GM23248 (cell line): ENCODE data around the gene RIN2. TPM values are rescaled to one million over a fixed set of nuclear protein-coding genes. Genes with fewer than 3 reads are reported as not detected.

ENCODE experiments used
- DNase-seq: peaks from one replicate; pipeline ENCODE4 v3.0.0-alpha.2; 2015
- H2AFZ ChIP-seq: fragments of 200-600 bp; sonication (generic); 2 replicates; pipeline ENCODE4 v1.6.1; 2016; ENCODE audit warnings: antibody characterized with exemption
- H3F3A ChIP-seq: fragments of 200-600 bp; sonication (generic); 2 replicates; pipeline ENCODE4 v1.6.1; 2016; ENCODE audit warnings: mild to moderate bottlenecking, antibody characterized with exemption, mixed run types; ENCODE audit not compliant: insufficient read depth
- H3K27ac ChIP-seq: fragments of 200-600 bp; sonication (generic); 2 replicates; pipeline ENCODE4 v1.5.1; 2016; ENCODE audit warnings: mild to moderate bottlenecking
- H3K27me3 ChIP-seq: fragments of 200-600 bp; sonication (generic); replicated peaks from 2 replicates; pipeline ENCODE4 v1.6.1; 2016; ENCODE audit warnings: mild to moderate bottlenecking; ENCODE audit not compliant: insufficient read depth
- H3K36me3 ChIP-seq: fragments of 200-600 bp; sonication (generic); 2 replicates; pipeline ENCODE4 v1.6.1; 2016; ENCODE audit warnings: low read depth, mild to moderate bottlenecking
- H3K4me1 ChIP-seq: fragments of 200-600 bp; sonication (generic); 2 replicates; pipeline ENCODE4 v1.6.1; 2016; ENCODE audit warnings: mild to moderate bottlenecking; ENCODE audit not compliant: insufficient read depth
- H3K4me2 ChIP-seq: fragments of 200-600 bp; sonication (generic); one replicate; pipeline ENCODE4 v1.6.1; 2016; ENCODE audit warnings: mild to moderate bottlenecking; ENCODE audit not compliant: unreplicated experiment
- H3K4me3 ChIP-seq: fragments of 200-600 bp; sonication (generic); 2 replicates; pipeline ENCODE4 v1.5.1; 2016; ENCODE audit warnings: mild to moderate bottlenecking
- H3K79me2 ChIP-seq: fragments of 200-600 bp; sonication (generic); 2 replicates; pipeline ENCODE4 v1.6.1; 2016; ENCODE audit warnings: mild to moderate bottlenecking; ENCODE audit not compliant: insufficient read depth
- H3K9ac ChIP-seq: fragments of 200-600 bp; sonication (generic); 2 replicates; pipeline ENCODE4 v1.6.1; 2016; ENCODE audit warnings: mild to moderate bottlenecking
- H3K9me2 ChIP-seq: fragments of 200-600 bp; sonication (generic); 2 replicates; pipeline ENCODE4 v1.6.1; 2016; ENCODE audit warnings: mixed run types, mild to moderate bottlenecking, moderate library complexity; ENCODE audit not compliant: insufficient read depth
- H3K9me3 ChIP-seq: fragments of 200-600 bp; sonication (generic); one replicate; pipeline ENCODE4 v1.6.1; 2017; ENCODE audit warnings: low read depth
- H4K20me1 ChIP-seq: fragments of 200-600 bp; sonication (generic); 2 replicates; pipeline ENCODE4 v1.6.0; 2016; ENCODE audit not compliant: insufficient read depth
- EZH2 ChIP-seq: fragments of 200-600 bp; sonication (generic); IDR thresholded peaks from 2 replicates; pipeline ENCODE4 v1.6.1; 2018; ENCODE audit warnings: antibody characterized with exemption, mild to moderate bottlenecking; ENCODE audit not compliant: insufficient read depth, poor library complexity, severe bottlenecking
- EZH2phosphoT487 ChIP-seq: fragments of 200-600 bp; sonication (generic); IDR thresholded peaks from 2 replicates; pipeline ENCODE4 v1.6.1; 2018; ENCODE audit warnings: antibody characterized with exemption, moderate library complexity, mild to moderate bottlenecking, low read depth; ENCODE audit not compliant: insufficient read depth
- WGBS, 2 experiments: methylation state at CpG; one replicate each; pipeline ENCODE4 v1.1.6; 2015 to 2017; ENCODE audit warnings: low lambda C conversion rate in 2 of 2, low coverage in 1 of 2; ENCODE audit errors: missing lambda C conversion rate in 2 of 2; 5-methylcytosine and 5-hydroxymethylcytosine counted together
- in situ Hi-C: fragments of 300-500 bp; cut with MboI; formaldehyde crosslinking; loops from 2 replicates; pipeline ENCODE4 v1.15.0; 2020
- polyA plus RNA-seq: library from polyadenylated mRNA; unstranded; fragments of >200 nt; fragmentation: Nextera tagmentation; extraction: Ambion mirVana; gene quantifications from 2 replicates; pipeline ENCODE4 v1.2.1, GENCODE V29; 2016
- total RNA-seq: library from RNA; depleted of rRNA; stranded (reverse); fragments of >200 nt; shearing (Covaris generic); gene quantifications from 2 replicates; pipeline ENCODE4 v1.2.3, GENCODE V29; 2014

Gene RIN2
- total and polyA plus RNA-seq, 2 experiments from 2014 or later, result 45.3 to 48.0 TPM

GRCh38 chr20:19742974-19743639, 15.0 kb upstream of the RIN2 start:
- no peaks in the 10 kb centered on the region for H3K27me3 ChIP-seq
- H3K9me2 ChIP-seq, result no peaks in the 10 kb centered on the region
- H3K9ac ChIP-seq, result no peak overlapping the region
- in situ Hi-C loops, result no loop called here
- no peaks in the 10 kb centered on the region for H4K20me1 ChIP-seq
- no peaks in the 10 kb centered on the region for H3K36me3 ChIP-seq
- 78 to 79% methylated on average over 9 of the region's 9 CpGs for WGBS, 2 experiments
- no peak for TF ChIP-seq EZH2
- H2AFZ ChIP-seq, result no peak overlapping the region
- no peak for DNase-seq
- H3K9me3 ChIP-seq, result no peaks in the 10 kb centered on the region
- H3K4me2 ChIP-seq, result no peak overlapping the region
- H3F3A ChIP-seq, result no peaks in the 10 kb centered on the region; the same call in 1 of the 2 replicates
- no peak overlapping the region for H3K27ac ChIP-seq
- no peaks in the 10 kb centered on the region for H3K79me2 ChIP-seq
- no peaks in the 10 kb centered on the region for H3K4me1 ChIP-seq
- no peak overlapping the region for H3K4me3 ChIP-seq

- no peaks in the 10 kb centered on the region for H3K36me3 ChIP-seq
- in situ Hi-C loops, result no loop called here
- H3K27ac ChIP-seq, result no peak overlapping the region
- no peak overlapping the region for H2AFZ ChIP-seq
- H3K9ac ChIP-seq, result no peak overlapping the region
- TF ChIP-seq EZH2phosphoT487 (no peak), EZH2 (no peak)
- H3F3A ChIP-seq, result no peaks in the 10 kb centered on the region
- H3K4me1 ChIP-seq, result no peaks in the 10 kb centered on the region
- H3K9me2 ChIP-seq, result no peaks in the 10 kb centered on the region
- no peaks in the 10 kb centered on the region for H3K27me3 ChIP-seq
- no peaks in the 10 kb centered on the region for H4K20me1 ChIP-seq
- no peaks in the 10 kb centered on the region for H3K79me2 ChIP-seq
- H3K9me3 ChIP-seq, result no peaks in the 10 kb centered on the region
- 63 to 75% methylated on average over 1 of the region's 1 CpG for WGBS, 2 experiments
- no peak overlapping the region for H3K4me3 ChIP-seq
- no peak for DNase-seq
- no peak overlapping the region for H3K4me2 ChIP-seq
Measured at GRCh38 chr20:19743640-19743995, 14.4 kb upstream of the RIN2 start.

- no peak overlapping the region for H3K4me2 ChIP-seq
- H3K9ac ChIP-seq, result no peak overlapping the region
- H3F3A ChIP-seq, result no peaks in the 10 kb centered on the region
- no peaks in the 10 kb centered on the region for H3K4me1 ChIP-seq
- 54% methylated on average over 3 of the region's 3 CpGs for WGBS, 2 experiments
- no peak overlapping the region for H3K27ac ChIP-seq
- H3K27me3 ChIP-seq, result no peaks in the 10 kb centered on the region
- no peaks in the 10 kb centered on the region for H4K20me1 ChIP-seq
- H3K9me2 ChIP-seq, result no peaks in the 10 kb centered on the region
- DNase-seq, result no peak
- no peak for TF ChIP-seq EZH2phosphoT487
- no peak for TF ChIP-seq EZH2
- in situ Hi-C loops, result no loop called here
- no peaks in the 10 kb centered on the region for H3K79me2 ChIP-seq
- H3K36me3 ChIP-seq, result no peaks in the 10 kb centered on the region
- H3K9me3 ChIP-seq, result no peaks in the 10 kb centered on the region
- no peak overlapping the region for H2AFZ ChIP-seq
- no peak overlapping the region for H3K4me3 ChIP-seq
Measured at GRCh38 chr20:19745106-19745505, 13.0 kb upstream of the RIN2 start.

GRCh38 chr20:19745584-19745983, 12.5 kb upstream of the RIN2 start:
- Histone ChIP-seq H3K9me2 (no peaks in the 10 kb centered on the region), H3K27me3 (no peaks in the 10 kb centered on the region), H2AFZ (no peak overlapping the region), H3K4me1 (no peaks in the 10 kb centered on the region), H4K20me1 (no peaks in the 10 kb centered on the region), H3K4me2 (no peak overlapping the region), H3K79me2 (no peaks in the 10 kb centered on the region), H3K36me3 (no peaks in the 10 kb centered on the region), H3K4me3 (no peak overlapping the region), H3F3A (no peaks in the 10 kb centered on the region), H3K9ac (no peak overlapping the region), H3K27ac (no peak overlapping the region), H3K9me3 (no peaks in the 10 kb centered on the region)
- 14% methylated on average over 1 of the region's 1 CpG for WGBS, 2 experiments
- TF ChIP-seq EZH2phosphoT487 (no peak), EZH2 (no peak)
- DNase-seq, result no peak
- in situ Hi-C loops, result no loop called here

GRCh38 chr20:19746396-19746795, 11.7 kb upstream of the RIN2 start:
- Histone ChIP-seq H3K36me3 (no peaks in the 10 kb centered on the region), H4K20me1 (no peaks in the 10 kb centered on the region), H2AFZ (no peak overlapping the region), H3K9me2 (no peaks in the 10 kb centered on the region), H3F3A (no peaks in the 10 kb centered on the region), H3K27ac (no peak overlapping the region), H3K4me2 (no peak overlapping the region), H3K79me2 (no peaks in the 10 kb centered on the region), H3K9me3 (no peaks in the 10 kb centered on the region), H3K9ac (no peak overlapping the region), H3K4me3 (no peak overlapping the region), H3K4me1 (no peaks in the 10 kb centered on the region), H3K27me3 (no peaks in the 10 kb centered on the region)
- no peak for TF ChIP-seq EZH2
- TF ChIP-seq EZH2phosphoT487, result no peak
- DNase-seq, result no peak
- WGBS, 2 experiments, result 82 to 84% methylated on average over 1 of the region's 1 CpG
- in situ Hi-C loops, result no loop called here
